ENCODE measurements around the gene RAB5IF. TPM values are rescaled to one million over a fixed set of nuclear protein-coding genes. Genes with fewer than 3 reads are reported as not detected.
A peak's percentile ranks its signal among the peaks of the same experiment; 100 is the strongest.

RAB5IF gene
- total and polyA plus RNA-seq, 2 of the 13 experiments (the other 11 are each of a cell fraction or from before 2014, with no cell fraction given), result 261 to 305 TPM

DNA sequence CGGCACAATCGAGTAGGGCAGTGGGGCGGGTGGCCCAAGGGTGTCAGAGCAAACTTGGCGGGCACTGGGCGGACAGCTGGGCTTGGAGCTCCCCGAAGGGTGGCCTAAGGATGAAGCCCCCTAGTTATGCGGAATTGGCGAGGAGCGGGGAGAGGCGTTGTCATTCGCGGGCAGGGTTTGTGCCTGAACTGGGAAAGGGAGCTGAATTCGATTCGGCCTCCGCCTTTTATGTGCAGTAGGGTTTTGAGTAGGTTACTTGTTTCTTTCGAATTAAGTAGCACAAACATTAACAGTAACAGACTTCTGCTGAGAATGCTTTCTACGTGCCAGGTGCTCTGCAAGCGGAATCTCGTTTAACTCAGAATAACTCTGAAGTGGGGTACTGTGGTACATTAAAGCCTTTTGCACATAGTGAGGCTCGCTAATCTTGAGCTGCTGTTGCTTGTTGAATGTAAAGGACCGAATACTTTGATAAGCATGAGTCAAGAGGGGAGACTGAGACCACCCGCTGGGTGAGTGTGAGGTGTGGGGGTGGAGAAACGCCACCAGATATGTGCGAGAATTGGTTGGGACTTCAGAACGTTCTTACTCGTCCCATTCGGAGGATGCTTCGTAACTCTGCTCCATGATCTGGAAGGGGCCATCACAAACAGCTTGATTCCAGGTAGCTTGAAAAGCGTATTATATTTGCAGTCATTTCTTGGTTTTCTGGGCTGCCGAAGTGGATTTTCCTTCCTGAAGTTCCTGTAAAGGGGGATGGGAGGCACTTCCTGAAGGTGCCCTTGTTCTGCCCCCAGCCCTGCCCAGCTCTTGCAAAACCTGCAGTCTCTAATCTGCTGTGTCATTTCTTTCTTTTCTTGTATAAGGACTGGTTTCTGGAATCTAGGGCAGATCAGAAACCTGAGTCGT, 833 bp downstream of the RAB5IF start (continued):
- TF ChIP-seq AKNA (CRISPR knock-in tag; IDR thresholded peaks at IDR 0.05; ENCODE audit: borderline replicate concordance), result 0 out of 2 replicates have a peak, but pooled peaks have one; percentile 37
- TF ChIP-seq, protein P1, sequence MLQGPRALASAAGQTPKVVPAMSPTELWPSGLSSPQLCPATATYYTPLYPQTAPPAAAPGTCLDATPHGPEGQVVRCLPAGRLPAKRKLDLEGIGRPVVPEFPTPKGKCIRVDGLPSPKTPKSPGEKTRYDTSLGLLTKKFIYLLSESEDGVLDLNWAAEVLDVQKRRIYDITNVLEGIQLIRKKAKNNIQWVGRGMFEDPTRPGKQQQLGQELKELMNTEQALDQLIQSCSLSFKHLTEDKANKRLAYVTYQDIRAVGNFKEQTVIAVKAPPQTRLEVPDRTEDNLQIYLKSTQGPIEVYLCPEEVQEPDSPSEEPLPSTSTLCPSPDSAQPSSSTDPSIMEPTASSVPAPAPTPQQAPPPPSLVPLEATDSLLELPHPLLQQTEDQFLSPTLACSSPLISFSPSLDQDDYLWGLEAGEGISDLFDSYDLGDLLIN (CRISPR knock-in tag; IDR thresholded peaks at IDR 0.05; ENCODE audit: borderline replicate concordance), result 0 out of 2 replicates have a peak, but pooled peaks have one; percentile 3
- TF ChIP-seq ZFP36L2 (CRISPR knock-in tag; IDR thresholded peaks at IDR 0.05), result no peak
- TF ChIP-seq FOXP1 (IDR thresholded peaks at IDR 0.05), result no peak
- no peak for TF ChIP-seq FOXP1 (CRISPR knock-in tag; IDR thresholded peaks at IDR 0.05)
- TF ChIP-seq ZNF678 (CRISPR knock-in tag; IDR thresholded peaks at IDR 0.05), result no peak
- TF ChIP-seq MIXL1 (CRISPR knock-in tag; IDR thresholded peaks at IDR 0.05), result no peak
- no peak for TF ChIP-seq SRY (CRISPR knock-in tag; IDR thresholded peaks at IDR 0.05)
- TF ChIP-seq ZNF567 (CRISPR knock-in tag; IDR thresholded peaks at IDR 0.05; ENCODE audit: borderline replicate concordance), result 0 out of 2 replicates have a peak, but pooled peaks have one; percentile 76
- TF ChIP-seq RAD51 (IDR thresholded peaks at IDR 0.05; ENCODE audit: borderline replicate concordance), result no peak
- no peak for TF ChIP-seq ZNF367 (CRISPR knock-in tag; IDR thresholded peaks at IDR 0.05; ENCODE audit: borderline replicate concordance)
- TF ChIP-seq MAZ (IDR thresholded peaks at IDR 0.05; ENCODE audit: borderline replicate concordance, low read depth, low read length), result 0 out of 2 replicates have a peak, but pooled peaks have one; percentile 24
- TF ChIP-seq MAZ (CRISPR knock-in tag; IDR thresholded peaks at IDR 0.05; ENCODE audit: low read depth), result no peak
- TF ChIP-seq ZNF317 (CRISPR knock-in tag; IDR thresholded peaks at IDR 0.05), result no peak
- TF ChIP-seq FOXA1 (IDR thresholded peaks at IDR 0.05), result no peak
- no peak for TF ChIP-seq FOXA1 (CRISPR knock-in tag; IDR thresholded peaks at IDR 0.05)
- TF ChIP-seq, protein P2, sequence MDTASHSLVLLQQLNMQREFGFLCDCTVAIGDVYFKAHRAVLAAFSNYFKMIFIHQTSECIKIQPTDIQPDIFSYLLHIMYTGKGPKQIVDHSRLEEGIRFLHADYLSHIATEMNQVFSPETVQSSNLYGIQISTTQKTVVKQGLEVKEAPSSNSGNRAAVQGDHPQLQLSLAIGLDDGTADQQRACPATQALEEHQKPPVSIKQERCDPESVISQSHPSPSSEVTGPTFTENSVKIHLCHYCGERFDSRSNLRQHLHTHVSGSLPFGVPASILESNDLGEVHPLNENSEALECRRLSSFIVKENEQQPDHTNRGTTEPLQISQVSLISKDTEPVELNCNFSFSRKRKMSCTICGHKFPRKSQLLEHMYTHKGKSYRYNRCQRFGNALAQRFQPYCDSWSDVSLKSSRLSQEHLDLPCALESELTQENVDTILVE (CRISPR knock-in tag; IDR thresholded peaks at IDR 0.05), result 0 out of 2 replicates have a peak, but pooled peaks have one; percentile 50
- peak; percentile 87 for TF ChIP-seq ZNF281 (CRISPR knock-in tag; IDR thresholded peaks at IDR 0.05; ENCODE audit: borderline replicate concordance)

All from HepG2 (cell line).